ENCODE results near the gene ADAD2.

ADAD2 gene

GRCh38 chr16:84190731-84191388 is at the start of gene ADAD2:
ADAD2 (plus strand) TSS chr16:84191157; CDS start chr16:84191231, 74 bp downstream.
- no peak for DNase-seq

DNA sequence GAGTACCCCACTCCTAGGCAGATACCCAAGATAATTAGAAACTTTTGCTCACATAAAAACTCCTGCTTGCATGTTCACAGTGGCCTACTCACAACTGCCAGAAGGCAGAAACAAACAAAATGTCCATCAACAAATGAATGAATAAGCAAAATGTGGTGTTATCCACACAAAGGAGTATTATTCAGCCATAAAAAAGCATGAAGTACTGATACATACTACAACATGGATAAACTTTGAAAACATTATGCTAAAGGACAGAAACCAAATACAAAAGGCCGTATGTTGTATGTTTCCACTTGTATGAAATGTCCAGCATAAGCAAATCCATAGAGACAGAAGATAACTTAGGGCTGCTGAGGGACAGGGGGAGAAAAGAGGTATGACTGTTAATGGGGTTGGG is 47.9 kb upstream of the ADAD2 start:
- no peak for DNase-seq

GRCh38 chr16:84143784-84144199 is 47.2 kb upstream of the ADAD2 start:
- no peak for DNase-seq

- DNase-seq, result peak in 42 of 58 donors; percentile 3 to 60 (median 19)
Measured at GRCh38 chr16:84144209-84144858, 46.6 kb upstream of the ADAD2 start.

DNA sequence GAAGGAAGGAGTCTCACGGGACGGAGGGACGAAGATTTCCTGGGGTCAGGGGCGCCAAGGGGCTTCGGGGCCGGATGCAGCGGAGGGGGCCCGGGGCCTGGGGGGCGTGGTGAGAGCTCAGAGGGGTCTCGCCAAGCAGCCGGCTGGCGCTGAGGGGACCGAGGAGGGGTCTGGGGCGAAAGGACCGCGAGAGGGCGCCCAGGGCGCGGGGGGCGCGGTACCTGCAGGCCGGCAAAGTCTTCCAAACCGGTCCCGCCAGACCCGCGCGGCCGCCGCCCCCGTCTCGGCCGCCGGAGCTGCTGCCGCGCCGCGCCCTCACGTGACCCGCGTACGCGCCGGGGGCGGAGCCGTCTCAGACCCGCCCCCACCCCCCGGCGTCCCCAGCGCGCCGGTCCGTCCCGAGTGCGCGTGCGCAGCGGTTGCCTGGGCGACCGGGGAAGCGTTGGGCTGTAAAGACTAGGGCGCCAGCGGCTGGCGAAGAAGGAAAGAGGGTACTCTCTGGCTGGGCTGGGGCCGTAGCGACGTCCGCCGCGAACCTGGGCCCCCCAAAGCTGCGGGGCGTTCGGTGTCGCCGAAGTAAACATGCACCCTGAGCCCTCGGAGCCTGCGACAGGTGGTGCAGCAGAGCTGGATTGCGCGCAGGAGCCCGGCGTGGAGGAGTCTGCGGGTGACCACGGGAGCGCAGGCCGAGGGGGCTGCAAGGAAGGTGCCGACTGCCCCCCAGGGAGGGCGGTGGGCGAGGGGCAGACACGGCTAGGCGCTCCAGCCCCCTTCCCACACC is 45.9 kb upstream of the ADAD2 start, which contains the start of the genes DNAAF1 and HSDL1:
Gene DNAAF1, plus strand, starts transcription at position 450 of the 781 bp plus-strand sequence. Its CDS starts 133 bp downstream, at position 583.
Gene HSDL1, minus strand, starts transcription at position 319 of the 781 bp plus-strand sequence. CDS start 13,856 bp downstream, outside the sequence.
- peak; percentile 44 to 94 (median 85) for DNase-seq

GRCh38 chr16:84150926-84151325 is 40.0 kb upstream of the ADAD2 start:
- DNase-seq, result no peak

GRCh38 chr16:84153660-84154214 is 37.2 kb upstream of the ADAD2 start:
- DNase-seq, result no peak

- DNase-seq, result no peak
Measured at GRCh38 chr16:84155226-84155625, 35.7 kb upstream of the ADAD2 start.

DNA sequence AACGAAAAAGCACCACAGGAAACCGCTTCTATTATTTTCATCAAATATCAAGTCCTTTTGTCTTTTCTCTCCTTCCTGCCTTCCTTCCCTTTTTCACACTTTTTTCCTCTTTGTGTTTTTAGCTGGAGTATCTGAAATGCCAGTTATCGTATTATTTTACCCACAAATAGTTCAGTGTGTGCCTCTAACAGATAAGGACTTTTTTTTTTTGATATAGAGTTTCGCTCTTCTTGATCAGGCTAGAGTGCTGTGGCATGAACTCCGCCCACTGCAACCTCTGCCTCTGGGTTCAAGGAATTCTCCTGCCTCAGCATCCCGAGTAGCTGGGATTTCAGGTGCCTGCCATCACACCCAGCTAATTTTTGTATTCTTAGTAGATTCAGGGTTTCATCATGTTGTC is 35.2 kb upstream of the ADAD2 start:
- DNase-seq, result no peak

DNA sequence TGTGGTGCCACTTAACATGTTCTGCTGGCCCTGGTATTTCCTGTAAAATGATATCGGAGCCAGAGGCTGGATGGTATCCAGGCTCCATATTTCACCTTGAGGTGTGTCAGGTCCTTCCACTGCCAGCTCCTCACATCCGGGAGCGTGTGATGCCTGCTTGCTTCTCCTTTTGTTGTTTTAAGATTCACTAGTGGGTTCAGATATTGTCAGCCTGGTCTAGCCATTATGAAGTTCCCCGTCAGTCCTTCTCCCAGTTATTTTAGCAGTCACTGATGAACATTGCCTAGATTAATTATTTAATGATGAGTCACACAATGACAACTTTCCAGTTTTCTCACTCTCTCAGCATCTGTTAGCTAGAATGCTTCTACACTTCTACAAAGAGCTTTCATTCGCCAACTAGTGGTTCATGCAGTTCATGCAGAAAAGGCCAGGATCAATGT is 34.6 kb upstream of the ADAD2 start:
- DNase-seq, result no peak

DNA sequence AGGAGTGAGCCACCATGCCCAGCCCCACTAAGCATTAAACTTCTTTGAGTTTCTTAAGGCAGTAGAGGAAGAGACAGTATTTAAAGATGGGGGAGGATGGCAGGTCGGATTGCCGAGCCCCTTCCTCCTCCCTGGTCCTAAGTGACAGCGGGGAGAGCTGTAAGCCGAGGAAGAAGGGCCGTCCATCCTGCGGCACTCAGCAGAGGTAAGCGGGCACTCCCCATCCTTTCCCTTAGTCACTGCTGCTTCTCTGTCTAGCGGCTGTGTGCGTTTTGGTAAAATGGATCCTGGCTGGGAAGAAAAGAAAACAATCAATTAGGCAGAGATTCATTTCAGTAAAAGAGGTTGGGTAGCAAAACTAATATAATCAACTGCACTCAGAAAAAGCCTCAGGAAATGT is 31.9 kb upstream of the ADAD2 start:
- DNase-seq, result no peak

DNA sequence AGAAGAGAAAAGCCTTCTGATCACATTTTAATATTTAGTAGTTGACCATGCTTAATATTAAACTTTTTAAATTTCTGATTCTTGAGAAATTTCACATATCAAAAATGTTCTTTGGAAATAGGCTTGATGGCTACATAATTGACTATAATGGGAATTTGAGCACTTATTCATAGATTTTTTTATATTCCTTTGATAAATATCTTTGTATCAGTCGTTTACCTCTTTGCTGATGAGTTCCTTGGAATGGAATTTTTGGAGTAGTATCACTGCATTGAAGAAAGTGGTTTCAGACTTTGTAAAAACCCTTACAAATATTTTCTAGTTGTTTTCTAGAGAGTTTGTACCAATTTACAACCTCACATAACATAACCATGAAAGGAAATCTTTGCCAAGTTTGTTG is 31.2 kb upstream of the ADAD2 start:
- DNase-seq, result no peak

DNA sequence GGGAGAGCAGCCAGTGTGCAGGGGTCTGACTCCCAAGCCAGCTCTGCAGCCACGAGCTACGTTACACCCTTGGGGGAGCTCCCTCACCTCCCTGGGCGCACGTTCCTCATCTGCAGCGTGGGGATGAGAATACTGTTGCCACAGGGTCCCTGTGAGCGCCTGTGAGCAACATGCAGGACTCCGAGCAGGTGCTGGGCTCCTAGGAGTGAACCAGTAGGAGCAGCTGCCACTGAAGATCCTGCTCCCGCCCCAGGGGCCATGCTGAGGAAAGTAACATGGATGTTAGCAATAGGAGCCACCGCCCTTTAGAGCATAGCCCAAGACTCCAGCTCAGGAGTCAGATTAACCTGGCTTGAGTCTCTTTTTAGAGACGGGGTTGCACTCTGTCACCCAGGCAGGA is 29.9 kb upstream of the ADAD2 start:
- no peak for DNase-seq

GRCh38 chr16:84161801-84162200 is 29.2 kb upstream of the ADAD2 start:
- DNase-seq, result no peak

GRCh38 chr16:84165746-84166145 is 25.2 kb upstream of the ADAD2 start:
- no peak for DNase-seq

- DNase-seq, result no peak
Measured at GRCh38 chr16:84166796-84167695, 23.9 kb upstream of the ADAD2 start.

GRCh38 chr16:84169765-84170310 is 21.1 kb upstream of the ADAD2 start:
- no peak for DNase-seq

DNA sequence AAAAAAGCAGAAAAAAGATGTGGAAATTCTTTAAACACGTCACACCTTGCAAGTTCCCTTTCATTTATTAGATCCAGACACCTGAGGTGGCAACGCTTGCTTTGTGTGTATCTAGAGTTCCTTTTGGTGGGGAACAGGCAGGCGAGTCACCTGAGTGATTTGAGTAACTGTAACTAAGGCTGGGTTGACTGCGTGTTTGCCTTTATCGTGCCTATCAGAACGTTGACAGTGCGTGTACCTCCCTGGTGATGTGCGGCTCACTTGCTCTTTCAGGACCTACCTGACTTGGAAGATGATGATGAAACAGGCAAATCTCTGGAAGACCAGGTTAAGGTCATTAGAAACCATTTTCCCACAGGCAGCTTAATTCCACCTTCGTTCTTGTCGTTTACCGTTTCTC is 16.6 kb upstream of the ADAD2 start:
- no peak for DNase-seq

DNA sequence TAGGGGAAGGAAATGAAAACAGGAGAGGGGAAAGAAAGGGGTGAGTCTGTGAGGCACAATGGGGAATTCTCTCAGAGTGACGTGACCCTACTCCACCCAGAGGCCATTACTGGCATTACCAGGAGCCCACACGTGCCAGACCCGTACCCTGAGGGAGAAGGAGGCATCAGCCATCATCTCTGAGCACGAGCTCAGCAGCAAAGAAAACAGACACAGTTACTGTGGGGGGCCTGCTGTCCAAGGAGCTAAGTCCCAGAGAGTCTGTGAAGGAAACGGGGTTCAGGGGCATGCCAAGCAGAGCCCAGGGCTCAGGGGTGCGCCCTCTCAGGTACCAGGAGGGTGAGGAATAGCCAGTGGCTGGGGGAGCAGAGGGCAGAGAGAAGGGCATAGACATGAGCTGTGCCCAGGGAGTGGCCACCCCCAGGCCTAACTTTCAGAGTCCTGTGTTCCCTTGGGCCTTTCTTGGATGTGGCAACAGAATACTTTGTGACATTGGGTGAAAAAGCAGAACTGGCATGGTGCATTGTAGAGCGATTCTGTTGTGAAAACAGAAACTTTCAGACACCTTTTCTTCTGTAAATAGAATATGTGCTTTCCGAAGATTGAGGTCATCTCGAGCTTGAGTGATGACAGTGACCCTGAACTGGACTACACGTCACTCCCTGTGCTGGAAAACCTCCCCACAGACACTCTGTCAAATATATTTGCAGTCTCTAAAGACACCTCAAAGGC is 15.4 kb upstream of the ADAD2 start:
- DNase-seq, result peak in 15 of 58 donors; percentile 10 to 58 (median 18)

Measured in anterior cingulate cortex (tissue), 58 donors.